HepG2 (cell line): ENCODE results near the gene BBOF1. TPM values are rescaled to one million over a fixed set of nuclear protein-coding genes. Genes with fewer than 3 reads are reported as not detected.

Experiments
- ATAC-seq: fragments of 200-7000 bp; cut with Tn5 transposase; 3 replicates; pipeline ENCODE4 v1.9.1; 2020; ENCODE audit warnings: mild to moderate bottlenecking, moderate library complexity
- BruUV-seq: library from RNA; stranded (reverse); fragments of 400-500 nt; replicated peaks from 2 replicates; lab custom pipeline; 2021; lab: Mats Ljungman, UMichigan
- CTCF ChIA-PET: fragments of 300-600 bp; formaldehyde crosslinking; extraction: SDS; loops from one replicate; lab custom pipeline; 2021; ENCODE audit warnings: low total read pairs, inconsistent platforms, low intra/inter-chr PET ratio; lab: Yijun Ruan, JAX
- POLR2A ChIA-PET: fragments of 350-600 bp; sonication (Branson Sonifier 250); formaldehyde crosslinking; loops from one replicate; lab custom pipeline; 2020; ENCODE audit warnings: antibody characterized with exemption, inconsistent platforms; lab: Yijun Ruan, JAX
- DNase-seq: peaks from one replicate; pipeline ENCODE4 v3.0.0-alpha.2; 2015; ENCODE audit warnings: low spot score
- FAIRE-seq: peaks from 3 replicates; lab custom pipeline; 2011; peaks lifted over from hg19 to GRCh38; lab: Jason Lieb, UNC
- H2AFZ ChIP-seq: one replicate; pipeline ENCODE4 v1.6.1; 2011; ENCODE audit warnings: low read length, inconsistent platforms
- H3K27ac ChIP-seq: fragments of 300-600 bp; 3 replicates; pipeline ENCODE4 v1.8.0; 2011; ENCODE audit warnings: mixed run types, mild to moderate bottlenecking, mixed read lengths, low read length, inconsistent platforms; ENCODE audit not compliant: insufficient read depth; ENCODE audit errors: extremely low read length
- H3K27me3 ChIP-seq, 2 experiments: fragments of 200-600 bp in 1 of 2; 2 replicates in 1 of 2; 3 replicates in 1 of 2; pipeline versions ENCODE4 v1.6.0 to v1.8.0; 2011; ENCODE audit warnings: low read length in 2 of 2, mild to moderate bottlenecking in 2 of 2, moderate library complexity in 2 of 2, inconsistent platforms in 1 of 2; ENCODE audit not compliant: insufficient read depth in 2 of 2, control insufficient read depth in 1 of 2
- H3K36me3 ChIP-seq, 2 experiments: fragments of 200-600 bp in 1 of 2; replicated peaks in 1 of 2; 2 replicates in 1 of 2; 3 replicates in 1 of 2; pipeline versions ENCODE4 v1.5.1 to v1.8.0; 2011; ENCODE audit warnings: low read length in 2 of 2, inconsistent platforms in 1 of 2; ENCODE audit not compliant: insufficient read depth in 2 of 2, control insufficient read depth in 1 of 2
- H3K4me1 ChIP-seq: 2 replicates; pipeline ENCODE4 v1.5.1; 2012; ENCODE audit warnings: low read length, inconsistent platforms; ENCODE audit not compliant: insufficient read depth
- H3K4me2 ChIP-seq: 2 replicates; pipeline ENCODE4 v1.6.0; 2011; ENCODE audit warnings: low read depth, low read length, inconsistent platforms
- H3K4me3 ChIP-seq, 3 experiments: fragments of 200-600 bp in 1 of 3; sonication (generic), shearing (Covaris generic) in 1 of 3; replicated peaks in 1 of 3; 2 replicates each; pipeline ENCODE4 v1.5.1; 2011 to 2016; ENCODE audit warnings: low read length in 3 of 3, inconsistent platforms in 2 of 3, low read depth in 2 of 3, mild to moderate bottlenecking in 2 of 3, control low read depth in 1 of 3, mixed read lengths in 1 of 3; ENCODE audit not compliant: insufficient read depth in 1 of 3
- H3K79me2 ChIP-seq: one replicate; pipeline ENCODE4 v1.6.1; 2011; ENCODE audit warnings: low read length, inconsistent platforms; ENCODE audit not compliant: insufficient read depth
- H3K9ac ChIP-seq: 2 replicates; pipeline ENCODE4 v1.6.0; 2011; ENCODE audit warnings: mild to moderate bottlenecking, low read depth, low read length, inconsistent platforms; ENCODE audit not compliant: insufficient read depth
- H3K9me3 ChIP-seq: 2 replicates; pipeline ENCODE4 v1.5.1; 2012; ENCODE audit warnings: mild to moderate bottlenecking, low read length
- H4K20me1 ChIP-seq: 2 replicates; pipeline ENCODE4 v1.6.0; 2011; ENCODE audit warnings: inconsistent platforms, mild to moderate bottlenecking, low read length, moderate library complexity; ENCODE audit not compliant: insufficient read depth
- ATRX ChIP-seq: sonication (generic); formaldehyde crosslinking; IDR thresholded peaks from 2 replicates; pipeline ENCODE4 v1.4.0; 2020; ENCODE audit warnings: missing genetic modification reagents, borderline replicate concordance
- HNRNPH1 ChIP-seq: fragments of 200-400 bp; formaldehyde crosslinking; optimal IDR thresholded peaks from 2 replicates; pipeline ENCODE3; 2017; ENCODE audit warnings: mild to moderate bottlenecking, low read depth, low read length
- KDM1A ChIP-seq: IDR thresholded peaks from 2 replicates; pipeline ENCODE4 v1.6.1; 2016; ENCODE audit warnings: missing compliant biosample characterization
- MAFF ChIP-seq: IDR thresholded peaks from 2 replicates; pipeline ENCODE4 v1.6.1; 2011; ENCODE audit warnings: low read depth, low read length, improper control_type of control experiment
- MAFK ChIP-seq, 2 experiments: IDR thresholded peaks in 1 of 2; conservative IDR thresholded peaks in 1 of 2; 2 replicates each; pipeline ENCODE4 v1.6.1; 2011; ENCODE audit warnings: improper control_type of control experiment in 2 of 2, low read length in 2 of 2
- MED13 ChIP-seq: sonication (generic); formaldehyde crosslinking; IDR thresholded peaks from 2 replicates; pipeline ENCODE4 v1.5.0; 2020; ENCODE audit warnings: missing genetic modification reagents
- MIXL1 ChIP-seq: IDR thresholded peaks from 2 replicates; pipeline ENCODE4 v1.6.1; 2016
- NFE2 ChIP-seq: sonication (generic); formaldehyde crosslinking; IDR thresholded peaks from 2 replicates; pipeline ENCODE4 v1.4.0; 2020; ENCODE audit warnings: missing genetic modification reagents
- POLR2G ChIP-seq: fragments of 200-400 bp; formaldehyde crosslinking; IDR thresholded peaks from 2 replicates; pipeline ENCODE4 v1.6.1; 2018; ENCODE audit warnings: mild to moderate bottlenecking, low read depth, low read length, moderate library complexity
- SOX6 ChIP-seq, 2 experiments: fragments of 450-650 bp in 1 of 2; sonication (generic) in 1 of 2; formaldehyde crosslinking in 1 of 2; IDR thresholded peaks; 2 replicates each; pipeline versions ENCODE4 v1.4.0 to v1.6.1; 2017 to 2020; ENCODE audit warnings: antibody characterized with exemption in 1 of 2, mild to moderate bottlenecking in 1 of 2, missing genetic modification reagents in 1 of 2
- ZMYM4 ChIP-seq: sonication (generic); formaldehyde crosslinking; IDR thresholded peaks from 2 replicates; pipeline ENCODE4 v1.8.1; 2023; ENCODE audit warnings: mild to moderate bottlenecking, missing genetic modification reagents
- ZNF207 ChIP-seq: fragments of 450-650 bp; IDR thresholded peaks from 2 replicates; pipeline ENCODE4 v1.6.1; 2016; ENCODE audit warnings: antibody characterized with exemption, borderline replicate concordance
- WGBS: methylation state at CpG from one replicate; pipeline ENCODE4 v1.1.6; 2017; ENCODE audit warnings: low lambda C conversion rate; 5-methylcytosine and 5-hydroxymethylcytosine counted together
- in situ Hi-C: cut with HindIII; loops from 2 replicates; pipeline ENCODE4 v1.10.0; 2017; ENCODE audit warnings: low pct_unique_long_range_greater_than_20kb; ENCODE audit not compliant: extremely low pct_ligation_motif_present
- intact Hi-C: fragments of 100-400 bp; cut with micrococcal nuclease; formaldehyde crosslinking; loops from one replicate; pipeline ENCODE4 v1.10.0; 2022; ENCODE audit not compliant: unreplicated experiment
- polyA plus RNA-seq, 8 experiments: library from polyadenylated mRNA; depleted of rRNA in 3 of 8; stranded (reverse) in 7 of 8; unstranded in 1 of 8; fragments of >200 nt; fragmentation: Illumina TruSeq in 4 of 8; extraction: Trizol in 4 of 8; gene quantifications; 2 replicates each; pipeline versions ENCODE4 v1.2.1 to v1.2.3, GENCODE V29; 2011 to 2016; ENCODE audit warnings: low read depth in 4 of 8, missing spikeins in 1 of 8, mixed read lengths in 1 of 8; ENCODE audit not compliant: insufficient read depth in 1 of 8
- total RNA-seq, 5 experiments: library from RNA; depleted of rRNA; stranded (reverse); fragments of >200 nt; fragmentation: Illumina TruSeq; extraction: Trizol; gene quantifications; 2 replicates each; pipeline ENCODE4 v1.2.3, GENCODE V29; 2016; ENCODE audit warnings: low read depth in 1 of 5
- TF ChIP-seq, protein P1 (sequence below): sonication (generic); formaldehyde crosslinking; IDR thresholded peaks from 2 replicates; pipeline ENCODE4 v1.8.1; 2023; ENCODE audit warnings: missing genetic modification reagents, inconsistent platforms, borderline replicate concordance
- TF ChIP-seq, protein P2 (sequence below), 2 experiments: sonication (generic) in 1 of 2; formaldehyde crosslinking in 1 of 2; IDR thresholded peaks; 2 replicates each; pipeline versions ENCODE4 v1.4.0 to v1.6.1; 2016 to 2020; ENCODE audit warnings: borderline replicate concordance in 1 of 2, low read depth in 1 of 2, mild to moderate bottlenecking in 1 of 2, missing genetic modification reagents in 1 of 2
- TF ChIP-seq, protein P3 (sequence below): sonication (generic); formaldehyde crosslinking; IDR thresholded peaks from 2 replicates; pipeline ENCODE4 v1.9.0; 2021; ENCODE audit warnings: missing genetic modification reagents, borderline replicate concordance
- TF ChIP-seq, protein P4 (sequence below): sonication (generic); formaldehyde crosslinking; IDR thresholded peaks from 2 replicates; pipeline ENCODE4 v1.5.1; 2020; ENCODE audit warnings: mild to moderate bottlenecking, missing genetic modification reagents, borderline replicate concordance

Gene BBOF1
- total and polyA plus RNA-seq, 2 of the 13 experiments (the other 11 are each of a cell fraction or from before 2014, with no cell fraction given) = 1.6 to 2.3 TPM

DNA sequence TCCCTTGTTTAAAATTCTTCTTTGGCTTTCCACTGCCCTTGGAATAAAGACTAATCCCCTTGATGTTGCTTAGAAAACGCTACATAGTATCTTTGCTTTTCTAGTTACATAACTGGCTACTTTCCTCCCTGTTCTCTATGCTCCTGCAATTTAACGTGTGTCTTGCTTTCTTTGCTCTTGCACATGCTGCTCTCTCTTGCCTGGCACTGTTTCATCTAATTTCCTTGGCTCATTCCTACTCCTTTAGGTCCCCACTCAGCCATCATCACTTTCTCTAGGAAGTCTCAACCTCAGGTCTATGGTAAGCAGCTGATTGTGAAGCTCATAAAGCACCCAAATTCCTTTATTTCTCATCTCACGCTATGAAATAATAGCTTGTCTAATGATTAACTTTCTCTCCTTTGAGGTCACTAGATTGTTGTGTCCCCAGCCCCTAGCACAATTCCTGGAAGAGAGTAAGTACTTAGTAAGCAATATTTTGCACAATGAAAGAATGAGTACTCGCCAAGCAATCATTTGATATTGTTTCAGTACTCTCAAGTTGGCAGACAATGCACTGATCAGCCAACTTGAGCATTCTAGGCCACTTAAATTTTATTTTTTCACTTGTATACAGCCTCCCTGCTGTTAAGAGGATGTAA, 61.8 kb downstream of the BBOF1 start:
- H3K4me3 ChIP-seq = no peak overlapping the region
- no peaks in the 10 kb centered on the region for H3K36me3 ChIP-seq
- H3K9me3 ChIP-seq = no peaks in the 10 kb centered on the region
- H3K4me2 ChIP-seq = peak overlapping the region; percentile 34
- in situ Hi-C loops (no loop called here), intact Hi-C loops (no loop called here)
- H3K27ac ChIP-seq = peak overlapping the region; percentile 44
- 32% methylated on average over 4 of the region's 4 CpGs for WGBS
- peak; percentile 28 for DNase-seq
- no peak overlapping the region for H3K9ac ChIP-seq
- ChIA-PET POLR2A (interaction anchor here (0.6 kb wide), 1 partner anchor 448 kb away, joined by 3 read pairs; no protein-coding TSS in a partner anchor), CTCF (no interaction called here)
- peaks cover 21% of the 10 kb centered on the region for H3K79me2 ChIP-seq
- no peaks in the 10 kb centered on the region; a peak in 1 of 5 replicates for H3K27me3 ChIP-seq
- H4K20me1 ChIP-seq = no peaks in the 10 kb centered on the region
- peaks cover 38% of the 10 kb centered on the region for H3K4me1 ChIP-seq
- no peak overlapping the region for H2AFZ ChIP-seq
- no TSS peak for BruUV-seq
- no peak for ATAC-seq
- FAIRE-seq = no peak
- TF ChIP-seq ATRX (CRISPR knock-in tag) = no peak
- TF ChIP-seq SOX6 (IDR thresholded peaks at IDR 0.05) = no peak
- peak; percentile 32; the same call in 1 of the 2 replicates for TF ChIP-seq SOX6 (CRISPR knock-in tag; IDR thresholded peaks at IDR 0.05)
- TF ChIP-seq, protein P1, sequence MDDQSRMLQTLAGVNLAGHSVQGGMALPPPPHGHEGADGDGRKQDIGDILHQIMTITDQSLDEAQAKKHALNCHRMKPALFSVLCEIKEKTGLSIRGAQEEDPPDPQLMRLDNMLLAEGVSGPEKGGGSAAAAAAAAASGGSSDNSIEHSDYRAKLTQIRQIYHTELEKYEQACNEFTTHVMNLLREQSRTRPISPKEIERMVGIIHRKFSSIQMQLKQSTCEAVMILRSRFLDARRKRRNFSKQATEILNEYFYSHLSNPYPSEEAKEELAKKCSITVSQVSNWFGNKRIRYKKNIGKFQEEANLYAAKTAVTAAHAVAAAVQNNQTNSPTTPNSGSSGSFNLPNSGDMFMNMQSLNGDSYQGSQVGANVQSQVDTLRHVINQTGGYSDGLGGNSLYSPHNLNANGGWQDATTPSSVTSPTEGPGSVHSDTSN = no peak
- no peak for TF ChIP-seq NFE2 (CRISPR knock-in tag)
- peak; percentile 66 to 71 for TF ChIP-seq MAFK (conservative IDR thresholded peaks at IDR 0.05 in 1 of 2, IDR thresholded peaks at IDR 0.05 in 1 of 2; ENCODE audit: low read length in 2 of 2)
- TF ChIP-seq HNRNPH1 = no peak
- TF ChIP-seq, protein P2, sequence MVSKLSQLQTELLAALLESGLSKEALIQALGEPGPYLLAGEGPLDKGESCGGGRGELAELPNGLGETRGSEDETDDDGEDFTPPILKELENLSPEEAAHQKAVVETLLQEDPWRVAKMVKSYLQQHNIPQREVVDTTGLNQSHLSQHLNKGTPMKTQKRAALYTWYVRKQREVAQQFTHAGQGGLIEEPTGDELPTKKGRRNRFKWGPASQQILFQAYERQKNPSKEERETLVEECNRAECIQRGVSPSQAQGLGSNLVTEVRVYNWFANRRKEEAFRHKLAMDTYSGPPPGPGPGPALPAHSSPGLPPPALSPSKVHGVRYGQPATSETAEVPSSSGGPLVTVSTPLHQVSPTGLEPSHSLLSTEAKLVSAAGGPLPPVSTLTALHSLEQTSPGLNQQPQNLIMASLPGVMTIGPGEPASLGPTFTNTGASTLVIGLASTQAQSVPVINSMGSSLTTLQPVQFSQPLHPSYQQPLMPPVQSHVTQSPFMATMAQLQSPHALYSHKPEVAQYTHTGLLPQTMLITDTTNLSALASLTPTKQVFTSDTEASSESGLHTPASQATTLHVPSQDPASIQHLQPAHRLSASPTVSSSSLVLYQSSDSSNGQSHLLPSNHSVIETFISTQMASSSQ (IDR thresholded peaks at IDR 0.05; ENCODE audit: low read depth) = peak; percentile 56
- TF ChIP-seq, protein P2 (CRISPR knock-in tag; IDR thresholded peaks at IDR 0.05; ENCODE audit: borderline replicate concordance) = peak; percentile 47; the same call in 1 of the 2 replicates
- no peak for TF ChIP-seq ZMYM4
- TF ChIP-seq KDM1A (CRISPR knock-in tag) = no peak
- no peak for TF ChIP-seq POLR2G
- TF ChIP-seq, protein P3, sequence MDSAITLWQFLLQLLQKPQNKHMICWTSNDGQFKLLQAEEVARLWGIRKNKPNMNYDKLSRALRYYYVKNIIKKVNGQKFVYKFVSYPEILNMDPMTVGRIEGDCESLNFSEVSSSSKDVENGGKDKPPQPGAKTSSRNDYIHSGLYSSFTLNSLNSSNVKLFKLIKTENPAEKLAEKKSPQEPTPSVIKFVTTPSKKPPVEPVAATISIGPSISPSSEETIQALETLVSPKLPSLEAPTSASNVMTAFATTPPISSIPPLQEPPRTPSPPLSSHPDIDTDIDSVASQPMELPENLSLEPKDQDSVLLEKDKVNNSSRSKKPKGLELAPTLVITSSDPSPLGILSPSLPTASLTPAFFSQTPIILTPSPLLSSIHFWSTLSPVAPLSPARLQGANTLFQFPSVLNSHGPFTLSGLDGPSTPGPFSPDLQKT = no peak
- TF ChIP-seq MAFF = peak; percentile 61
- TF ChIP-seq, protein P4, sequence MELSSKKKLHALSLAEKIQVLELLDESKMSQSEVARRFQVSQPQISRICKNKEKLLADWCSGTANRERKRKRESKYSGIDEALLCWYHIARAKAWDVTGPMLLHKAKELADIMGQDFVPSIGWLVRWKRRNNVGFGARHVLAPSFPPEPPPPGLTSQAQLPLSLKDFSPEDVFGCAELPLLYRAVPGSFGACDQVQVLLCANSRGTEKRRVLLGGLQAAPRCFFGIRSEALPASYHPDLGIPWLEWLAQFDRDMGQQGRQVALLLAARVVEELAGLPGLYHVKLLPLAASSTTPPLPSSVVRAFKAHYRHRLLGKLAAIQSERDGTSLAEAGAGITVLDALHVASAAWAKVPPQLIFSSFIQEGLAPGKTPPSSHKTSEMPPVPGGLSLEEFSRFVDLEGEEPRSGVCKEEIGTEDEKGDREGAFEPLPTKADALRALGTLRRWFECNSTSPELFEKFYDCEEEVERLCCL (CRISPR knock-in tag) = no peak
- TF ChIP-seq ZNF207 = no peak
- TF ChIP-seq MIXL1 (CRISPR knock-in tag) = no peak
- TF ChIP-seq MED13 = no peak
